Activated CD4-positive, alpha-beta T cell treated with anti-CD3 and anti-CD28 coated beads for 48 hours (primary cell): ENCODE data around the gene EVI5L.

ENCODE experiments used
- DNase-seq: peaks from one replicate; pipeline ENCODE4 v3.0.0-alpha.2; 2020

The EVI5L gene

DNA sequence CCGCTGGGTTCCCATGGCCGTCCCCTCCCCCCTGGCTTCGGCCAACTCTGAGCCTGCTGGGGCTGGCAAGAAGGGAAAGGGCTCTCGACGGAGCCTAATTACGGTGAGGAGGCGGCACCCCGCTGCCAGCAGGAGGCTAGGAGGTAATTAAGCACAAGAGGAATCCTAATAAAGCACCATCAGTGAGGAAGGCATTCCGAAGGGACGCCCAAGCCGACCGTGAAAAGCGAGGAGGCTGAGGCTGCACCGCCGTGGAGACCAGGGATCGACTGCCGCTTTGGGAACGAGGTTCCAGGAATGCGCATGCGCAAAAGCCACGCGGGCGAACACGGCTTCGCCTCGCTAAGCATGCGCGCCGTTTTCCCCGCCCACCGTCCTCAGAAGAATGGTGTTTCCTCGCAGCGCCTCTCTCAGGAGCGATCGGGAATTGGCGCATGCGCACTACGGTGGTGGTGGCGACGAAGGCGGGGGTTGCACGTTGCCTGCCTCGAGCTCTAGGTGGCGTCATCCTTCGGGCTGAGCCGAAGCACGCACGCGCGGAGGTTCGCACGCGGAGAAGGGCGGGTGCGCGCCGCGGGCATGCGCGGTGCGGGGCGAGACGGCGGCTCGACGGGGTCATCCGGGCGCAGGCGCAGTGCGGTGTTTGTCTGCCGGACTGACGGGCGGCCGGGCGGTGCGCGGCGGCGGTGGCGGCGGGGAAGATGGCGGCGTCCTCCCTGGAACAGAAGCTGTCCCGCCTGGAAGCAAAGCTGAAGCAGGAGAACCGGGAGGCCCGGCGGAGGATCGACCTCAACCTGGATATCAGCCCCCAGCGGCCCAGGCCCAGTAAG, 73.4 kb downstream of the EVI5L start, which contains the start of gene MAP2K7:
Gene MAP2K7 (plus strand): TSS at position 634 of the 830 bp plus-strand sequence. CDS start 68 bp downstream, at position 702.
- DNase-seq, result peak; percentile 100

DNA sequence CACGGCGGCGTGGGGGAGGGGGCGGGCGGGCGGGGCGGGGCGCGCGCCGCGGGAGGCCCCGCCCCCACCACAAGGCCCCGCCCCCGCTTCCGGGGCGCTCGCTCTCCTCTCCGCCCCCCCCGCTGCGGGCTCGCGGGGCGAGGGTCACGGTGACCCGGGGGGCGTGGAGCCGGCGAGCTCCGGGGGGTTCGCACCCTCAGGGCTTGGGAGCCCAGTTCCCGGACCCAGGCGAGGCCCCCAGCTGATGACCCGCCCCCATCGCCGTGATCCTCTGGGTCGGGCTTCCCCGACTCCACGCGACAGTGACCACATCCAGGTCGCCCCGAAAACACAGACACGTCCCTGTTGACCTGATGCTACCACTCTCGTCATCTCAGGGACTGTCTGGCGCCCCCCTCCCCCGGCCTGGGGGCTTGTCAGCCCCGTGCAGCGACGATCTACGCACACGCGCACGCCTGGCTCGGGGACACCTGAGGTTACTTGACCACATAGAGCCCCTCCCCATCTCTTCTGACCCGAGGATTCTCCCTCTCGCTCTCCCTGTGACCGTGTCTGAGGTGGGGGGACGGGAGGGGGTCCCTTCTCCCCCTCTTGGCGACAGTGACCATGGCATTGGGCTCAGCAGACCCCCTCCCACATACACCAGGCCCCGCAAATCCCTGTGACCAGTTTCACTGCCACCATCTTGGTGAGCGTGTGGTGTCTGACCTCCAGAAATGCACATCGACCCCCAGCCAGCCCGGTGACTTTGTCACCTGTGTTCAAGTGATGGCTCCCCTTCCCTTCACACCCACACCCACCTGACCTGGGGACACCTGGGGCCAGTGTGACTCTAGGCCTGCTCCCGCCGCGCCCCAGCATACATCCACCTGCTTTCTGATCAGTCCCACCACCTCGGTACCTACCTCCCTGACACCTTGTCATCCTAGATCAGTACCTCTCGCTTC, 74.3 kb downstream of the EVI5L start:
- peak; percentile 61 for DNase-seq

DNA sequence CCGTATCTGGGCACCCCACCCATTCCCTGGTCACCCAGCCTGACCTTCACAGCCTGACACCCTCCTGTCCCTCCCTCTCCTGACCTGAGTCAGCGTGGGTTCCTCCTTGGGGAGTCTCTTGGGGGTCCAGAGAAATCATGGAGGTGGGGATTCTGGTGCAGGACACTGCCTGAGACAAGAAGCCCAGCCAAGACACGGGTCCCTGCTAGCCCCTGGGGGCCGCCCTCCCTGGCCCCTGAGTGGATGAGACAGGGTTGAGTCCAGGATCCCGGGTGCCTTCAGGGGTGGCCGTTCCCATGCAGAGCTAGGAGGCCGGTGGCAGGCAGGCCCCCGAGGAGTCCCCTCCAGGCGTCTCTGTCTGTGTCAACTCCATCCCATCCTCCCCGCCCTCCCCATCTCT, 75.2 kb downstream of the EVI5L start:
- DNase-seq, result no peak

DNA sequence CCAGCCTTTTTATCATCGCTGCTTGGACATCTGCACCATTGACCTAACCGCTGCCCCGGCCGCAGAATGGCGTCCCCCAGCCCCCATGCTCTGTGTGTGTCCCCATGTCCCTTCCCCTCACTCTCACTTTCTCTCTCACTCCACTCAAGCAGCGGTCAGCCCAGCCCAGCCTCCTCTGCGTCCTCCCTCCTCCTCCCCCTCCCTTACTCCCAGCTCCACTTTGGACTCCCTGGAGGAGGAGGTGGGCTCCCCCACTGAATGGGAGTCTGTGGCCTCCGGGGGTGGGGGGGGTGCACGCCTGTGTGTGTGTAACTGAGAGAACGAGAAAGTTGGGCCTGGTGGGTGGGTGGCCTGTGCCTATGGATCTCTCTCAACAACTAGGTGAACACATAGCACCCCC, 75.8 kb downstream of the EVI5L start:
- no peak for DNase-seq

- DNase-seq, result no peak
Observed at GRCh38 chr19:7907122-7907521, 77.1 kb downstream of the EVI5L start.

DNA sequence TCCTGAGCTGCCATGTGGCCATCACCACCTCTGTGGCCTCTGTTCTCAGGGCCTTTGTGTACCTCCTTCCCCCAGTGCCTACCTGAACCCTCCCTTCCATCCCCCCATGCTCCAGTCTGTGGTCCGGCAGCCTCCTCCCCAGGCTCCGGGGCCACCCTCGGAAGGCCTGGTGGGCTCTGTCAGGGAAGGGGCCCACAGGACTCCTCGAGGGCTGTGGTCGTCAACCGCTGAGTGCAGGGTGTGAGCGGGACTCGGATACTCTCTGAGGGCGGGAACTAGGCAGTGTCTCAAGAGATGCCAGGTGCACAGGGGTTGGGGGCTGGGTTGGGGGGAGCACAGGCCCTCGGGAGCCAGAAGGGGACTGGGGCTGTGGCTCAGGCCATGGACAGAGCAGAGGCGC, 77.5 kb downstream of the EVI5L start:
- DNase-seq, result no peak

- no peak for DNase-seq
Observed at GRCh38 chr19:7908078-7908699, 78.2 kb downstream of the EVI5L start.

- DNase-seq, result no peak
Observed at GRCh38 chr19:7908742-7909461, 78.9 kb downstream of the EVI5L start.

DNA sequence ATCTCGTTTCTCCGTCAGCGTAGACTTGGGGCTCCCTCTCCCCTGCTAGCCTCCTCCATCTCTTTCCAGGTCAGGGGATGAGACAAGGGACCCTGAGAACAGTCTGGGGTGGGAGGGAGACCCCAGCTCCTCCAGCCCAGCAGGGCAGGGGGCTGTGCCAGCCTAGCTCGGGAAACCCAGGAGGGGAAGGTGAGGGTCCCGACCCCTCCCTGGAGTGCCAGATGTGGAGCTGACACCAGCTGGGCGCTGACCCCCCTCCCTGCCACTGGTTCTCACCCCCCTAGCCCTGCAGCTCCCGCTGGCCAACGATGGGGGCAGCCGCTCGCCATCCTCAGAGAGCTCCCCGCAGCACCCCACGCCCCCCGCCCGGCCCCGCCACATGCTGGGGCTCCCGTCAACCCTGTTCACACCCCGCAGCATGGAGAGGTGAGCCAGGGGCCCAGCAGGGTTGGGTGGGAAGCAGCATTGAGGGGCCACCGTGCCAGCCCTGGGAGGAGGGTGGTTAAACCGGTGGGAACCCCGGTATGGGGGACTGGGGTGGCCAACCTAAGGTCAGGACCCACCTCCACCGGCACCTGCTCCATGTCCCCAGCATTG, 79.6 kb downstream of the EVI5L start:
- DNase-seq, result no peak

GRCh38 chr19:7910321-7911161, 80.5 kb downstream of the EVI5L start:
- no peak for DNase-seq

GRCh38 chr19:7911508-7912143, 81.6 kb downstream of the EVI5L start:
- DNase-seq, result no peak

GRCh38 chr19:7912144-7912696, 82.2 kb downstream of the EVI5L start:
- no peak for DNase-seq

- DNase-seq, result no peak
Observed at GRCh38 chr19:7912697-7913564, 82.9 kb downstream of the EVI5L start.

DNA sequence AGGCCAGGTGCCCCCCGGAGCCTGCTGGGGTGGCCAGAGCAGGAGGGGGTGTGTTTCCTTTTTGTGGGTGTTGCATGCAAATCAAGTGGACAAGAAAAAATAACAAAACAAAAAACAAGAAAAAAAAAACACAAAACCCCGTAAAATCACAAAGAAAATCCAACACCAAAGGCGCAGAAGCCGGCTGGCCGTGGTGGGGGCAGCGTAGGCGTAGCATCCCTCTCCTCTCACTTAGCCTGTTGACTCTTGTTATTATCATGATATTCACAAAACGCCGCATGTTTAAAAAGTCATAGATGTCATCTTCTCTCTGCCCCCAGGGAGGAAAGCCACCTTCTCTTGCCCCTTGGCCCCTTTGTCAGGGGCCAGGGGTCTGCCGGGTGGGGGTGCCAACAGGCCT, 83.6 kb downstream of the EVI5L start:
- no peak for DNase-seq

DNA sequence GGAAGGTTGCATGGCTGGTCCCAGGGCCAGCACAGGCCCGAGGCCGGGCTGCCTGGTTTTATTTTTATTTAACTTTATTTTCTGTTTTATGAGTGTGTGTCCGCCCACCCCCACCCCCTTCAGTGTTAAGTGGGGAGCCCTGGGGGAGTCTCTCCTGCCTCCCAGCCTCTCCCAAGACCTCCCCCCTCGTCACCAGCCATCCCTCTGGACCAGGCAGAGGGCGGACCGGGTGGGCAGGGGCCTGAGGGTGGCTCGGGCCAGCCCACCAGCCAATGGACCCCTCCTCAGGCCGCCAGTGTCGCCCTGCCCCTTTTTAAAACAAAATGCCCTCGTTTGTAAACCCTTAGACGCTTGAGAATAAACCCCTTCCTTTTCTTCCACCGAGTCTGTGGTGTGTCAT, 84.1 kb downstream of the EVI5L start:
- DNase-seq, result no peak
